Immature natural killer cell (primary cell): ENCODE data around the gene NT5C2. TPM values are rescaled to one million over a fixed set of nuclear protein-coding genes. Genes with fewer than 3 reads are reported as not detected.
"Not testable (repeated sequence)": the region's sequence is repeated elsewhere in the genome, so short reads cannot be mapped to it uniquely, and the experiment has no call there.

Experiments used
- DNase-seq, 3 donors: peaks; one replicate each; pipeline ENCODE4 v3.0.0; 2022; ENCODE audit warnings: mixed read lengths in 1 of 3
- H3K27ac Mint-ChIP-seq, 6 donors: one replicate each; pipeline ENCODE4 v1.8.0; 2020; ENCODE audit warnings: mixed read lengths in 6 of 6, mild to moderate bottlenecking in 5 of 6, inconsistent platforms in 4 of 6, moderate library complexity in 3 of 6
- H3K27me3 Mint-ChIP-seq, 3 donors: one replicate each; pipeline ENCODE4 v1.8.0; 2020 to 2021; ENCODE audit warnings: low read depth in 3 of 3, mild to moderate bottlenecking in 3 of 3, mixed read lengths in 3 of 3, moderate library complexity in 3 of 3, inconsistent platforms in 1 of 3
- H3K36me3 Mint-ChIP-seq, 3 donors: one replicate each; pipeline ENCODE4 v1.8.0; 2020; ENCODE audit warnings: mixed read lengths in 3 of 3, inconsistent platforms in 2 of 3, mild to moderate bottlenecking in 2 of 3
- H3K4me1 Mint-ChIP-seq, 2 donors: one replicate each; pipeline ENCODE4 v1.8.0; 2020; ENCODE audit warnings: inconsistent platforms in 2 of 2, mild to moderate bottlenecking in 2 of 2, mixed read lengths in 2 of 2, moderate library complexity in 1 of 2
- H3K4me3 Mint-ChIP-seq, 5 donors: one replicate each; pipeline ENCODE4 v1.8.0; 2020; ENCODE audit warnings: mild to moderate bottlenecking in 5 of 5, mixed read lengths in 5 of 5, inconsistent platforms in 3 of 5, moderate library complexity in 3 of 5
- H3K9me3 Mint-ChIP-seq, 6 donors: one replicate each; pipeline ENCODE4 v1.8.0; 2020; ENCODE audit warnings: mild to moderate bottlenecking in 6 of 6, mixed read lengths in 6 of 6, inconsistent platforms in 4 of 6, moderate library complexity in 3 of 6
- polyA plus RNA-seq, 3 donors: library from polyadenylated mRNA; unstranded; fragments of 300-500 nt; fragmentation: Illumina TruSeq; gene quantifications; one replicate each; pipeline ENCODE4 v1.2.3, GENCODE V29; 2021

Gene NT5C2
- polyA plus RNA-seq, 3 donors from 2014 or later, result 86.2 to 116 (median 91.5) TPM

- DNase-seq, H3K27me3 Mint-ChIP-seq, H3K27ac Mint-ChIP-seq, H3K9me3 Mint-ChIP-seq, H3K4me3 Mint-ChIP-seq: not testable (repeated sequence)
- H3K36me3 Mint-ChIP-seq, result peaks cover 0 to 18% (median 10%) of the 10 kb centered on the region in 3 donors
- H3K4me1 Mint-ChIP-seq, result peaks cover 0 to 18% of the 10 kb centered on the region in 2 donors
Measured at GRCh38 chr10:103143641-103144040, 49.4 kb downstream of the NT5C2 start.

DNA sequence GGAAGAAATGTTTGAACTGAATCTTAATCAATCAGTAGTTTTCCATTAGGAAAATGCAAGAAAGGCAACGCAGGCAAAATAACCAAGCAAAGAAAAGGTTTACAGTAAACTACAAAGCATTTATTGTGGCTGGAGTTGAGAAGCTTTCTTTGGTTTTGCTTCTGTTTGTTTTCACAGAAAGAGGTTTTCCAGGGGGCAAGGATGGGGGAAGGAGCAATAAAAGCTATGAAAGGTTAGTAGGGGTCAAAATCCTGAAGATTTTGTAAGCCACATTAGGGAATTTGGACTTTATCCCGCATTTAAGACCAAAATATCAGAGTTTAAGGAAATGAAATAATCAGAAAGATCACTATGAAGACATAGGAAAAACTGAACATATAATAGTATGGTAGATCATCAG, 51.1 kb downstream of the NT5C2 start:
- H3K36me3 Mint-ChIP-seq, result peaks cover 0 to 18% (median 14%) of the 10 kb centered on the region in 3 donors
- H3K4me1 Mint-ChIP-seq, result peaks cover 0 to 16% of the 10 kb centered on the region in 2 donors
- H3K4me3 Mint-ChIP-seq, result no peak overlapping the region
- peak overlapping the region in 1 of 6 donors; percentile 36 for H3K27ac Mint-ChIP-seq
- H3K27me3 Mint-ChIP-seq, result no peaks in the 10 kb centered on the region
- no peak for DNase-seq
- H3K9me3 Mint-ChIP-seq, result no peaks in the 10 kb centered on the region

- Mint-ChIP-seq H3K36me3 (peaks cover 4 to 23% (median 17%) of the 10 kb centered on the region in 3 donors), H3K27me3 (no peaks in the 10 kb centered on the region), H3K27ac (no peak overlapping the region), H3K4me3 (no peak overlapping the region), H3K4me1 (peaks cover 0 to 16% of the 10 kb centered on the region in 2 donors), H3K9me3 (no peaks in the 10 kb centered on the region)
- no peak for DNase-seq
Measured at GRCh38 chr10:103140469-103140868, 52.6 kb downstream of the NT5C2 start.

- no peak overlapping the region for H3K27ac Mint-ChIP-seq
- peaks cover 7 to 23% (median 23%) of the 10 kb centered on the region in 3 donors for H3K36me3 Mint-ChIP-seq
- H3K9me3 Mint-ChIP-seq, result no peaks in the 10 kb centered on the region
- peaks cover 2 to 18% of the 10 kb centered on the region in 2 donors for H3K4me1 Mint-ChIP-seq
- DNase-seq, result no peak
- H3K4me3 Mint-ChIP-seq, result no peak overlapping the region
- H3K27me3 Mint-ChIP-seq, result no peaks in the 10 kb centered on the region
Measured at GRCh38 chr10:103139803-103140202, 53.3 kb downstream of the NT5C2 start.

GRCh38 chr10:103135168-103135567, 57.9 kb downstream of the NT5C2 start:
- DNase-seq, H3K27me3 Mint-ChIP-seq, H3K9me3 Mint-ChIP-seq, H3K4me3 Mint-ChIP-seq: not testable (repeated sequence)
- H3K36me3 Mint-ChIP-seq, result peaks cover 16 to 28% (median 20%) of the 10 kb centered on the region in 3 donors
- peaks cover 6 to 19% of the 10 kb centered on the region in 2 donors for H3K4me1 Mint-ChIP-seq
- peak overlapping the region in 1 of 6 donors; percentile 11 for H3K27ac Mint-ChIP-seq

DNA sequence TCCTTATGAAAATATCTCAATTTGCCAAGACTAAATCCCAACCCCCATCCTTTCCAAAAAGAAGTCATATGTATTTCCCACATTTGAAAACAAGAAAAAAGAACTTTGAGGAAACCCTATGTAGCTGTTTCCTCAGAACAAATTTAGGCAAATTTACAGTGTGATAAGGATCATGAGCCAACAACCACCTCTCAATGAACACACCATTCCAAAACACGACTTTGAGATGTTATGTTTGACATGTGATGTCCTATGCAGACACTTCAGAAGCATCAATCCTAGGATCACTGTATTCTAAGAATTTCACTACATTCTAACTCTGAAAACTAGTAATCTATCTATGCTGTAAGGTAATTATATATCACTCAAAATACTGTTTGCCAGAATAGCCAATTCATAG, 62.2 kb downstream of the NT5C2 start:
- H3K4me1 Mint-ChIP-seq, result peaks cover 21 to 36% of the 10 kb centered on the region in 2 donors
- no peaks in the 10 kb centered on the region for H3K9me3 Mint-ChIP-seq
- H3K27ac Mint-ChIP-seq, result peak overlapping the region in 2 of 6 donors; percentile 31 to 48
- peaks cover 6 to 18% (median 11%) of the 10 kb centered on the region in 3 donors for H3K36me3 Mint-ChIP-seq
- DNase-seq, result no peak
- H3K4me3 Mint-ChIP-seq, result no peak overlapping the region
- H3K27me3 Mint-ChIP-seq, result peaks cover 0 to 2% (median 0%) of the 10 kb centered on the region in 3 donors

DNA sequence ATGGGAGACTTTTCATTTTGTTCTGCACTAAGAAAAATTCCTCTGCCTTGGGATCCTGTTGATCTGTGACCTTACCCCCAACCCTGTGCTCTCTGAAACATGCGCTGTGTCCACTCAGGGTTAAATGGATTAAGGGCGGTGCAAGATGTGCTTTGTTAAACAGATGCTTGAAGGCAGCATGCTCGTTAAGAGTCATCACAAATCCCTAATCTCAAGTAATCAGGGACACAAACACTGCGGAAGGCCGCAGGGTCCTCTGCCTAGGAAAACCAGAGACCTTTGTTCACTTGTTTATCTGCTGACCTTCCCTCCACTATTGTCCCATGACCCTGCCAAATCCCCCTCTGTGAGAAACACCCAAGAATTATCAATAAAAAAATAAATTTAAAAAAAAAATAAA, 62.9 kb downstream of the NT5C2 start:
- DNase-seq, H3K9me3 Mint-ChIP-seq, H3K27me3 Mint-ChIP-seq, H3K4me3 Mint-ChIP-seq, H3K27ac Mint-ChIP-seq: not testable (repeated sequence)
- H3K36me3 Mint-ChIP-seq, result peaks cover 6 to 17% (median 9%) of the 10 kb centered on the region in 3 donors
- H3K4me1 Mint-ChIP-seq, result peaks cover 26 to 41% of the 10 kb centered on the region in 2 donors

GRCh38 chr10:103127241-103127640, 65.8 kb downstream of the NT5C2 start:
- no peaks in the 10 kb centered on the region for H3K9me3 Mint-ChIP-seq
- no peak for DNase-seq
- no peak overlapping the region for H3K4me3 Mint-ChIP-seq
- peaks cover 4 to 10% (median 6%) of the 10 kb centered on the region in 3 donors for H3K36me3 Mint-ChIP-seq
- H3K27ac Mint-ChIP-seq, result peak overlapping the region in 2 of 6 donors; percentile 0 to 6
- peaks cover 0 to 2% (median 0%) of the 10 kb centered on the region in 3 donors for H3K27me3 Mint-ChIP-seq
- peaks cover 26 to 44% of the 10 kb centered on the region in 2 donors for H3K4me1 Mint-ChIP-seq

- peak overlapping the region; percentile 23 to 80 (median 56) for H3K27ac Mint-ChIP-seq
- H3K9me3 Mint-ChIP-seq, result no peaks in the 10 kb centered on the region
- peaks cover 0 to 2% (median 0%) of the 10 kb centered on the region in 3 donors for H3K27me3 Mint-ChIP-seq
- H3K4me3 Mint-ChIP-seq, result peak overlapping the region; percentile 3 to 60 (median 17)
- H3K4me1 Mint-ChIP-seq, result peaks cover 25 to 45% of the 10 kb centered on the region in 2 donors
- peaks cover 0 to 6% (median under 1%) of the 10 kb centered on the region in 3 donors for H3K36me3 Mint-ChIP-seq
- DNase-seq, result peak in 2 of 3 donors; percentile 6 to 21
Measured at GRCh38 chr10:103125323-103126267, 67.5 kb downstream of the NT5C2 start.

- Mint-ChIP-seq H3K9me3 (no peaks in the 10 kb centered on the region), H3K4me1 (peaks cover 25 to 45% of the 10 kb centered on the region in 2 donors), H3K27me3 (peaks cover 0 to 2% (median 0%) of the 10 kb centered on the region in 3 donors), H3K4me3 (no peak overlapping the region), H3K36me3 (peaks cover 0 to 4% (median 0%) of the 10 kb centered on the region in 3 donors), H3K27ac (no peak overlapping the region)
- no peak for DNase-seq
Measured at GRCh38 chr10:103124420-103125096, 68.5 kb downstream of the NT5C2 start.

DNA sequence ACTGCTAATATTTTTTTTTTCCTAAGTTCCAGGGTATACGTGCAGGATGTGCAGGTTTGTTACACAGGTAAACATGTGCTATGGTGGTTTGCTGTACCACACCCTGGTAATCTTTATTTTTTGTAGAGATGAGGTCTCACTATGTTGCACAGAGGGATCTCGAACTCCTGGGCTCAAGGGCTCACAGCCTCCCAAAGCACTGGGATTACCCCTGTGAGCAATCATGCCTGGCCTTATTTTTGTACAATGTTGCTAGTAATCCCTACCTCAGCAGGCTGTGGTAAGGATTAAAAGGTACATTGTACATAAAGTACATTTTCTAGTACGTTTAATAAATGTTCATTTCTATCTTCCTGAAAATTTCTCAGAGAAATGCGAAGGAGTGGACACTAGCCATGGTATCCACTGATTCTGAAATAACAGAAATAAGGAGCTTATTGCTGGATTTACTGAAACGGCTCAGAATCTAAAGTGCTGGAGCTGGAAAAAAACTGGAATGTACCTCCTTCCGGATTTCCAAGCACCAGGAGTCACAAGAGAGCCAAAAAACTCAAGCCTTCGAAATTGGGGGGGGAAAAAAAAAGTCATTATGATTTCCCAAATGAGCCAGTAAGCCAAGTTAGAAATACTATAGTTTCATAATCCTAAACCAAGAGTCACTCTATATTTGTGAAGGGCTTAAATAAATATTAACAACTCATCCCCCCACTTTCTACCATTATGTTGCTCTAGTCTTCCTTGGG, 69.6 kb downstream of the NT5C2 start:
- Mint-ChIP-seq H3K4me1 (peaks cover 26 to 45% of the 10 kb centered on the region in 2 donors), H3K27ac (no peak overlapping the region), H3K4me3 (no peak overlapping the region), H3K27me3 (peaks cover 0 to 2% (median 0%) of the 10 kb centered on the region in 3 donors), H3K36me3 (peaks cover 0 to 4% (median 0%) of the 10 kb centered on the region in 3 donors), H3K9me3 (no peaks in the 10 kb centered on the region)
- DNase-seq, result no peak

GRCh38 chr10:103120977-103121735, 71.9 kb downstream of the NT5C2 start:
- H3K27ac Mint-ChIP-seq, result peak overlapping the region in 1 of 6 donors; percentile 3
- peaks cover 15 to 31% of the 10 kb centered on the region in 2 donors for H3K4me1 Mint-ChIP-seq
- H3K9me3 Mint-ChIP-seq, result no peaks in the 10 kb centered on the region
- peaks cover 0 to 4% (median 0%) of the 10 kb centered on the region in 3 donors for H3K36me3 Mint-ChIP-seq
- DNase-seq, result no peak
- H3K27me3 Mint-ChIP-seq, result no peaks in the 10 kb centered on the region
- no peak overlapping the region for H3K4me3 Mint-ChIP-seq

- Mint-ChIP-seq H3K4me3 (no peak overlapping the region), H3K4me1 (peaks cover 9 to 25% of the 10 kb centered on the region in 2 donors), H3K36me3 (peaks cover 0 to 4% (median 0%) of the 10 kb centered on the region in 3 donors), H3K9me3 (no peaks in the 10 kb centered on the region), H3K27ac (peak overlapping the region in 1 of 6 donors; percentile 3), H3K27me3 (no peaks in the 10 kb centered on the region)
- no peak for DNase-seq
Measured at GRCh38 chr10:103120546-103120945, 72.5 kb downstream of the NT5C2 start.
